Esophagus squamous epithelium (tissue), 5 donors: ENCODE data around the gene CROCC2. TPM values are rescaled to one million over a fixed set of nuclear protein-coding genes. Genes with fewer than 3 reads are reported as not detected.
A peak's percentile ranks its signal among the peaks of the same experiment; 100 is the strongest.

ENCODE experiments used
- DNase-seq: peaks from one replicate; lab custom pipeline; 2025; lab: John Stamatoyannopoulos, UW
- H3K27ac ChIP-seq, 4 donors: fragments of 200-600 bp; sonication (generic); one replicate each; pipeline ENCODE4 v1.5.1; 2016 to 2019; ENCODE audit warnings: mild to moderate bottlenecking in 1 of 4
- H3K27me3 ChIP-seq, 4 donors: fragments of 200-600 bp; sonication (generic); 1 replicate in 3 of 4; 2 replicates in 1 of 4; pipeline versions ENCODE4 v1.5.1 to v1.6.0; 2017 to 2021; ENCODE audit warnings: antibody characterized with exemption in 1 of 4
- H3K36me3 ChIP-seq, 3 donors: fragments of 200-600 bp; sonication (generic); one replicate each; pipeline ENCODE4 v1.5.1; 2016 to 2019
- H3K4me1 ChIP-seq, 3 donors: fragments of 200-600 bp; sonication (generic); one replicate each; pipeline ENCODE4 v1.5.1; 2017 to 2019
- H3K4me3 ChIP-seq, 4 donors: fragments of 200-600 bp; sonication (generic); 1 replicate in 3 of 4; 2 replicates in 1 of 4; pipeline ENCODE4 v1.5.1; 2016 to 2019; ENCODE audit warnings: mild to moderate bottlenecking in 2 of 4, moderate library complexity in 1 of 4
- H3K9me3 ChIP-seq, 3 donors: fragments of 200-600 bp; sonication (generic); one replicate each; pipeline ENCODE4 v1.5.1; 2016 to 2019
- CTCF ChIP-seq, 6 experiments: fragments of 450-650 bp in 4 of 6; fragments of 200-600 bp in 2 of 6; sonication (generic) in 2 of 6; IDR thresholded peaks; one replicate each; pipeline ENCODE4 v1.5.1; 2016 to 2019; ENCODE audit warnings: antibody characterized with exemption in 6 of 6, mild to moderate bottlenecking in 4 of 6, moderate library complexity in 4 of 6
- POLR2A ChIP-seq, 4 donors: fragments of 450-650 bp; IDR thresholded peaks; one replicate each; pipeline ENCODE4 v1.6.1; 2017; ENCODE audit warnings: antibody characterized with exemption in 4 of 4, mild to moderate bottlenecking in 4 of 4, moderate library complexity in 3 of 4
- WGBS, 2 donors: methylation state at CpG; one replicate each; pipeline ENCODE4 v1.1.5; 2018; 5-methylcytosine and 5-hydroxymethylcytosine counted together
- intact Hi-C: fragments of 100-400 bp; cut with DNase I; formaldehyde crosslinking; loops from one replicate; pipeline ENCODE4 v1.15.0; 2022
- total RNA-seq, 4 donors: library from RNA; depleted of rRNA; stranded (reverse); fragments of >200 nt; gene quantifications; one replicate each; pipeline ENCODE4 v1.1.0, GENCODE V29; 2016
- donor health status: DM: yes; HTN: yes; CAD: no.

The CROCC2 gene
- total RNA-seq, 4 donors from 2014 or later, result not detected

- Histone ChIP-seq H3K27ac (no peak overlapping the region), H3K4me1 (peaks cover 13 to 29% (median 14%) of the 10 kb centered on the region in 3 donors), H3K4me3 (no peak overlapping the region), H3K36me3 (peaks cover 0 to 45% (median 3%) of the 10 kb centered on the region in 3 donors), H3K9me3 (no peaks in the 10 kb centered on the region), H3K27me3 (peaks cover 0 to 6% (median 0%) of the 10 kb centered on the region in 4 donors)
- TF ChIP-seq POLR2A (IDR thresholded peaks at IDR 0.05) (no peak), CTCF (IDR thresholded peaks at IDR 0.05) (no peak)
- DNase-seq, result no peak
- intact Hi-C loops, result no loop called here
- WGBS, 2 donors, result 91 to 93% methylated on average over 3 to 6 of the region's 17 CpGs
These were observed 127.3 kb downstream of the CROCC2 start for GRCh38 chr2:241033336-241033987.

- peaks cover 0 to 50% (median 3%) of the 10 kb centered on the region in 3 donors for H3K36me3 ChIP-seq
- DNase-seq, result no peak
- H3K4me3 ChIP-seq, result no peak overlapping the region
- no peak overlapping the region for H3K27ac ChIP-seq
- H3K27me3 ChIP-seq, result peaks cover 0 to 6% (median 0%) of the 10 kb centered on the region in 4 donors
- H3K9me3 ChIP-seq, result no peaks in the 10 kb centered on the region
- peaks cover 13 to 29% (median 14%) of the 10 kb centered on the region in 3 donors for H3K4me1 ChIP-seq
- intact Hi-C loops, result no loop called here
- 93 to 100% methylated on average over 2 to 5 of the region's 7 CpGs for WGBS, 2 donors
- TF ChIP-seq CTCF (IDR thresholded peaks at IDR 0.05) (no peak), POLR2A (IDR thresholded peaks at IDR 0.05) (no peak)
These were observed 127.9 kb downstream of the CROCC2 start for GRCh38 chr2:241033994-241034393.

- intact Hi-C loops, result no loop called here
- no peak for DNase-seq
- WGBS, 2 donors, result 80 to 89% methylated on average over 9 to 14 of the region's 22 CpGs
- Histone ChIP-seq H3K27me3 (peaks cover 0 to 6% (median 0%) of the 10 kb centered on the region in 4 donors), H3K9me3 (no peaks in the 10 kb centered on the region), H3K36me3 (peaks cover 0 to 57% (median 3%) of the 10 kb centered on the region in 3 donors), H3K4me3 (no peak overlapping the region), H3K27ac (no peak overlapping the region), H3K4me1 (peaks cover 13 to 29% (median 14%) of the 10 kb centered on the region in 3 donors)
- TF ChIP-seq CTCF (IDR thresholded peaks at IDR 0.05) (no peak), POLR2A (IDR thresholded peaks at IDR 0.05) (no peak)
These were observed 128.5 kb downstream of the CROCC2 start for GRCh38 chr2:241034490-241035141.

GRCh38 chr2:241035142-241035817 lies 129.1 kb downstream of the CROCC2 start:
- DNase-seq, result no peak
- H3K27ac ChIP-seq, result no peak overlapping the region
- H3K9me3 ChIP-seq, result no peaks in the 10 kb centered on the region
- peaks cover 0 to 63% (median 6%) of the 10 kb centered on the region in 3 donors for H3K36me3 ChIP-seq
- intact Hi-C loops, result no loop called here
- peak overlapping the region in 1 of 4 donors; percentile 2 for H3K4me3 ChIP-seq
- no peak for TF ChIP-seq POLR2A (IDR thresholded peaks at IDR 0.05)
- TF ChIP-seq CTCF (IDR thresholded peaks at IDR 0.05), result no peak
- no CpG with 5 or more reads among the region's 31 CpGs for WGBS, 2 donors
- H3K27me3 ChIP-seq, result peaks cover 0 to 6% (median 0%) of the 10 kb centered on the region in 4 donors
- H3K4me1 ChIP-seq, result peaks cover 13 to 29% (median 14%) of the 10 kb centered on the region in 3 donors
